NCI-H1105 (cell line): ENCODE data around the gene PDE10A.

ENCODE experiments used
- DNase-seq: peaks from one replicate; lab custom pipeline; 2025; lab: John Stamatoyannopoulos, UW

PDE10A gene

DNA sequence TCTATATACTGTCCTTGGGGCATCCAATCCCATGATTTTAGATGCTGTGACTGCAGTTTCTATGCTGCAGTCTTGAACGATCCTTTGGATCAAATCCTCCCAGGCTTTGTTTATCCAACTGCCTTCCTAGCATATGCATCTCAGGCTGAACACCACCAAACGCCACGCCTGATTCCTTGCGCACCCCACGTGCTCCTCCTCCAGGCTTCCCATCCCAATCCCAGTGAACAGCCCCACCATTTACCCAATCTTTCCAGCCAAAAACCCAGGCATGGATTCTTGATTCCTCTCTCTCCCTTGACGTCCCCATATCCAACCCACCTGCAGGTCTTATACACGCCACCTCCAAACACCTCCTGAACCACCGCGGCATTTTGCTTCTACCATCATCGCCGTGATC lies 7.8 kb downstream of the PDE10A start:
- DNase-seq, result no peak

DNA sequence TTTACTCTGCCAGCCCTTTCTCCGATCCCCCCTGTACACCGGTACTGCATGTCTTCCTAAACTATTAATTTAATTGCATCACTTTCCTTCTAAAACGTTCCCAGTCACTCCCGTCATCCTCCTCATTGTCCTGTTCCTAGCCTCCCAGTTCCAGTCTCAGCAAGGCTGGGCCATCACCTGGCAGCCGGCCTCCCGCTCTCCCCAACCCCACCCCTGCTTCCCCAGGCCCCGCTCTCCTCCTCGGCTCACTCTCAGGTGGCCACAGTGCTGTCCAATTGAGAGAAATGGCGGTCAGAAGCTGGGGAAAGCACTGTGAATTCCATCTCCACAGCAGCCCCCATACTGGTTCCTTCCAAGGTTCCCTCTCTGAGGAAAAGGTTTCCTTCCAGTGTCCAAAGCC lies 8.9 kb downstream of the PDE10A start:
- DNase-seq, result no peak

DNA sequence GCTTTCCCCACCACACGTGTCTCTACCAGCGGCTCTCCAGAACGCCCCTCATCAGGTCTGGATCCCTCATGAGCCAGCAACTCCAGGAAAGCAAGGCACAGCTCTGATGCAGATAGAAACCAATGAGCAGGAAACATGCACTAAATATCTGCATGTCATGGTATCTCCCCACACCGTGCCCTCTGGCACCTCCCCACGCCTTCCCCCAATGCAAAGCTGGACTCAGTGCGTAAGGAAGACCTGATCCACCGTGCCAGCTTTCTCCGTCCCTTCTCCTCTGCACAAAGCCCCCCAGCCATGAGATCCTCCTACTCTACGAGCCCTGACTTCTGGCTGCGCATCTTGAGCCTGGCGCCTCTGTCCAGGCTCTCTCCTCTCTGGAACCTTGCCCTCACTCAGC lies 9.4 kb downstream of the PDE10A start:
- no peak for DNase-seq

DNA sequence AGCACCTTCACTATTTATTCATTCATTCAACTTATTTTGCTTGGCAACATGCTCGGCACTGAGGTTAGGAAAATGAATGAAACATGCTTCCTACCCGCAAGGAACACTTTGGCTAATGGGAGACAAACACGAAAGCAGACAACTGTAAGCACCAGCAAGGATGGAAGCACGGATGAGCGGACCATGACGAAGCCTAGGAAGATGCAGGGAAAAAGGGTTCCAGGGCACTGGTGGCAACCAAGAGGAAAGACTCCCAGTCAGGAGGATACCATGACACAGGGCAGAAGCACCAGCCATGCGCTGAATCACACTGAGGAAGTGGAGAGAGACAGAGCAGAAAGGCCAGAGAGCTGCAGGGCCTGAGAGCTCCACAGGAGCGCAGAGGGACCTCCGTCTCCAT lies 9.8 kb downstream of the PDE10A start:
- DNase-seq, result no peak

DNA sequence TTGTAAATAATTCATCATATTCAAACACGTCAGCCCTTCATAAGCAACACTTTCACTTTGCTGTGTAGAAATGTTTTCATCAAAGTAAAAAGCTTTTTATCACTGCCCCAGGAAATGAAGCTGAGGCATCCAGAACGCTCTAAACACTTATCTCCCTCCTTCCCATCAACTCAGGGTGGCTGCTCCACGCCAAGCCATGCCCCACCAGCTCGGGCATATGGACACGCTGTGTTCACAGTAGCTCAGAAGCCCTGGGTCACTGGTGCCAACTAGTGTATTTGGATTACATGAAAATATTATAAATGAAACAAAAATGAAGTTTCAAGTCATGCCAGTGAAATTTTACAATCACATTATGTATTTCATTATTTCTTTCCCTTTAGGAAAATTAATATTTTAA lies 10.3 kb downstream of the PDE10A start:
- DNase-seq, result no peak

DNA sequence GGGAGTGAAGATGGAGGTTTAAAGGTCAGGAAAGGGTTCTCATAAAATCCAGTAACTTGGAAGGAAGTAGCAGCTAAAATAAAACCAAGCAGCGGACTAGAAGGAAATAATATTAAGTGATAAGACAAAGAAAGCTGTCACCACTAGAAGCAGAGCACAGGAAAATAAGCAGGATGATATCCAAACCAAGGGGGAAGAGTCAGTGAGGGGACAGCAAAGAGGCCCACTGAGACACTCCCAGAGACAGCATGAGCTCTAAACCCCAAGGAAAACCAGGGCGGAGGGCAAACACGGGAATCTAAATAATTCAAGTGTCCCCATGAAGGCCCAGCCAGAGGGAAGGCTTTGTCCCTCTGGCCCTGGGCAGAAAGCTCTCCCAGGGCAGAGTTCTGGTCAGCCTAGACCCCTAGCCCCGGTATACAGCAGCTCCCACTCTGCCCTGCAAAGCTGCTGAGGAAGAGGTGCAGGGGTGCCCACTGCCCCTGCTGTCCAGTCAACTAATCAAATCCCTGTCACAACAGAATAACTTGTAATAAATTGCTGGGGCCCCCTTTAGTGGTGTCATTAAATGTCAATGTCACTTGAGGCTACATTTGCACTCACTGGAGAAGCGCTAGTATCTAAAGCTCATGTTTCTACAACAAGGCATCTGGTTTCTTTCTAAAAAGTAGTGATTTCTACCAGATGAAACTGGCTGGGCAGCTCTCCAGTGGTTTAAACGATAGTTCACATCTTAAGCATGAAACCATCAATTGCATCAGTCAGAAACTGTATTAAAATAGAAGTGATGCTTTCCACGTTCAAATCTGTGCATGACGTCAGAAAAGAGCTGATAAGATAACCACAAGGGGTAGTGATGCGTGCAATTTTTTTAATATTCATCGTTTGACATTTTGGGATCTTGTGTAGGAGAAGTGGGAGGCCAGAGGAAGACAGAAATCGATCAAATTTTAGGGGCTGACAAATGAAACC lies 13.6 kb downstream of the PDE10A start:
- DNase-seq, result no peak

DNA sequence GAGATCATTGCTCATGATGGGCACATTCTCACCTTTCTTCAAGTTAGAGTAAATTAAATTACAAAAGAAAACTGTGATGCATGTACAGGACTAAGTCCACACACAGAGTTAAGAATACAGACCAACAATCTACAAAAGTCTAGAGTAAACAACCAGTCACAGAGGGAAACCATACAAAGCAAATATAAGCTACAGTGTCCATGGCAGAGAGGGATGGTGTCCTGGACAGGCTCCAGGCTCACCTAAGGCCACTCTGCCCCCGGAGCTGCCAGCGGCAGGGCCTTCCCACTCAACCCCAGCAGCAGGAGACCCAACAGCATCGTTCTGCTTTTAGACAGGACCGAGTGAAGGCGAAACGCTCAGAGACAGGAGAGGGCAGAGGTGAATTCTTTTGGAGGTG lies 16.0 kb downstream of the PDE10A start:
- no peak for DNase-seq

DNA sequence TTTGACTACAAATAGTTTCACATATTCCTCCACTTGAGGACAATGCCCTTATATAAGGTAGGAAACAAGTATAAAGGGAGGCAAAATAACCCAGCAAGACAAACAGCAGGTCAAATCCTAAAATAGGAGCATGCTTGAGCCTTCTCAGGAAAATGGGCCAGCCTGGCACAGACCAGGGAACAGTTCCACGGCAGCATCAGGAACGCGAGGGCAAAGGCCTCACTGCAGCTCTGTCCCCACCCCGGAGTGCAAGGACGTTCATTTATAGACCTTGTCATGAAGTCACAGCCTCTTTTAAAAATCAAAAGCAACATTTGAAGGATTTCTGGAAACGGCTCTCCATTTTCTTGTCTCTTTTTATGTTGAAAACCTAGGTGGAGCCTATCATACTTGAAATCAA lies 17.1 kb downstream of the PDE10A start:
- DNase-seq, result no peak

DNA sequence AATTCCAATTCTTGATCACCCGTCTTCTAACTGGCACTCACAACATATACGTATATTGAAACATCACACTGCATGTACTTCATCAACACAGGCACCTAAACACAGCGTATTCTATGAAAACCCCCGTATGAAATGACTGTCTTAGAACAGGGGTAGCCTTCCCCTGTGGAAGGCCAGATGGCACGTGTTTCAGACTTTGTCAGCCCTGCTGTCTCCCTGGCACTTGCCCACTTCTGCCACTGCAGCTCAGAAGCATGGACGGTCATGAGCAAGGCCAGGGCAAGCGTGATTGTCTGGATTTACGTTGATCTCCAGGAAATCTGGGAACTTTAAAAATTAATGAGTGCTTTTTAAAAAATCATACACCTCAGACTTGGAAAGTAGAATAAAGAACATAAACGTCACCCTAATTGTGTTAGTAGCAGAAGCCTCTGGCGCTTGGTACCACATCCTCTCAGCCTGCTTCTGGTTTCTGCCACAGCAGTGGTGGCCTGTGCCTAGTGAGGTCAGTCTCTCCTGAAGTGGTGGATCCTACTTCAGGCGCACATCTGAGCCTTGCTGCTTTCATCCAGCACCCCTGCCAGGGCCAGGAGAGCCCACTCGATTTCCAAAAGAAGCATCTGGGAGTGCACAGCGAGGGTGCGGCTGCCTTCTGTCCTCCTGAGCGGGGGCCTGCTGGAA lies 18.3 kb downstream of the PDE10A start:
- DNase-seq, result no peak

DNA sequence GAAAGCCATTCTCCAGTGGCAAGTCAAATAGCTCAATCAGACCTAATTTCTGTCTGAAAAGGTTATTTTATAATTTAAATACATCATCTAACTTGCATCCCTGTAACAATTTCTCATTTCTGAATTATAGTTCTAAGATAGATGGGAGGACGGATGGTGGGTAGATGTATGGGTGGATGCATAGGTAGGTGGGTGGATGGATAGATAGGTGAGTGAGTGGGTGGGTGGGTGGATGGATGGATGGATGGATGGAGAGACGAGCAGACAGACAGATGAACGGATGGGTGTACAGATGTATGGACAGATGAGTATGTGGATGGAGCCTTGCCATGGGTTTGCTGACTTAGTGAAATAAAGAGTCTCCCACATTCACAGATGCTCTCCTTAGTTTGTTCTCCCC lies 20.0 kb downstream of the PDE10A start:
- DNase-seq, result no peak

DNA sequence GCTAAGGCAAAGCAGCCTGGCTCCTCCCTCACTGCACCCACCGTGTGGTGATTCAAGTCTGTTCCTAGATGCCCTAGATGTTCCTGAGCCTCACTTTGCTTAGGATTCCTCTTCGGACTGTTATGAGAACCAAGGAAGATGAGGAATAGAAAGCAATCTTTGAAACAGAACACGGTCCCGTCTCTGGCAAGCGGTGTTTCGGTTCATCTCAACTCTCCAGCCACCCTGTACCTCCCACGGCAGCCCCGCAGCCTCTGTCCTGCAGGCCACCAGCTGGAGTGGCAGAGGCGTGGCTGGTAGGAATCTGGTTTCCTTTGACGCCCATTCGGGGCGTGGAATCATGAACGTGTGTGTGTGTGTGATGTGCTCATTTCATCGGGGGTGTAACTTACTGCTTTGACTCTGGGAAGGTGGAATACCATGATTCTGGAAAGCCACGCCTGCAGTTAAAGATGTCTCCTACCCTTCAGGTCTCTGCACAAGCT lies 21.3 kb downstream of the PDE10A start:
- DNase-seq, result no peak

DNA sequence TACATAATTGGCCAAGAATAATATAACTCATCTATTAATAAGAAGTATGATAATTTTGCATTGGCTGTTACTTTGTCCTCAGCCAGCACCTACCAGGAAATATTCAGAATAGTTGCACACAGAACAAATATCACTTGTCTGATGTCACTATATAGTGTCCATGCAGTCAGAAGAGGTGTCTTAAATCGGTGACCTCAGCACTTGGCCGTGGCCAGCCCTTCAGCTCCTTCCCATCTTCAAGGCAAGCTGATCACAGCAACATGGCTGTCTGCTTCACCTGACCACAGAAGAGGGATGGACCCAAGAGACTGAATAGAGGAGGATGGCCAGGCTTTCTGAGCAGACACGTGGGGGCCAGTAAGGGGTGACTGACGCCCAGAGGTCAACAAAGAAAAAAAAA lies 22.2 kb downstream of the PDE10A start:
- DNase-seq, result no peak

DNA sequence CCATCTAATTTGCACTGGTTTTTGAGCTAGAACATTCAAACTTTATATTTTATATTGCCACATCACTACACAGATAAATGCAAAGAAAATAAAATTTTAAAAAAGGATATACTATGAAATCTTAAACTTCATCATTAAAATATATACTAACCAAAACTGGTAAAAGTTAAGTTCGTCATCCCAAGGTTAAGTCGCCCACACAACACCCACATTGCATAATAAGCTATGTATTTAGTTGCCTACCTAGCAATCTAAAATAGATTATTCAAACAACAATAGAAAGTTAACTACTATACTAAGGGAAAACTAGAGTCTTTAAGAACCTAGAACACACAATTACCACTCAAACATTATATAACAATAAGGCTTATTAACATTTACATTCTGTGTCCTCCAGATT lies 24.5 kb downstream of the PDE10A start:
- no peak for DNase-seq

DNA sequence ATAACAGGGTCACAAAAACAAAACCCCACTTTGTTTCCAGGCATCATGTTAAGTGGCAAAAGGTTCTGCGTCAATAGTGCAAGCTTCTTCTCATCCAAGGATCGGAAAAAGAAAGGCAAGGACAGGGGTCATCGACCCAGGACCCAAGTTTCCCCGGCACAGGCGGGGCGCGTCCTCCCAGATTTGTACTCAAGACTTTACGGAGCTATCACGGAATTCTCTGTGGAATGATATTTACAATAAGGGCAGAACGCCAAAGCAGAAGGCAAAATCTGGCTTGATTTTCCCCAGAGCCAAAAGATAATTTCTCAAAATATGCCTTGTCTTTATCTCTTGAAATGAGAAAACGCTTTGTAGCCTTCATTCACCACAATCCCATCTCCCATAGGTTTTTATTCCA lies 25.5 kb downstream of the PDE10A start:
- no peak for DNase-seq

DNA sequence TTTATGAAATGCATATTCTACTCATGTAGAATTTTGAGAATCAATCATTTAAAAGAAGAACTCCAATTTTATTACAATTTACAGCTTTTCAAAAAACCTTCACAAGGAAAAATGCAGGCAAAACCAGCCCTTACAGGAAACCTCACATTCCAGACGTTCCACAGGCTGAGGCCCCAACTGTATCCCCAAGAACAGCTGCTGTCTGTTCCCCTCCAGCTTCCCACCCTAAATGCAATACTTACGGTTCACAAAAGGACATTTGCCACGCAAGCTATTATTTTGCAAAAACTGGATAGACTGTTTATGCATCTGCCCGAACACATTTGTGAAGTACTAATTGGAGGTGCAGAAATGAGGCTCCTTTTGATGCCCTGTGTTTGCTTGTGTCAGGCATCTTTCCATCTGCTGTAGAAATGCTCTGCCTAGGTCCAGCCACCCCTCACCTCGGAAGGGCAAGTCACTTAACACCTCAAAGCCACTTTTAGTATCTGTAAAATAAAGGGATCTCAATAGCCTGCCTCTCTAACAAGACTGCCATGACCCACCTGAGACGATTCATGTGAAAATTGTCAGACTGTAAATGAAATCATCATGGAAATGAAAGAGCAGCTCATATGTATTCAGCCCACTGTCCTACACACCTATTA lies 26.5 kb downstream of the PDE10A start:
- no peak for DNase-seq

DNA sequence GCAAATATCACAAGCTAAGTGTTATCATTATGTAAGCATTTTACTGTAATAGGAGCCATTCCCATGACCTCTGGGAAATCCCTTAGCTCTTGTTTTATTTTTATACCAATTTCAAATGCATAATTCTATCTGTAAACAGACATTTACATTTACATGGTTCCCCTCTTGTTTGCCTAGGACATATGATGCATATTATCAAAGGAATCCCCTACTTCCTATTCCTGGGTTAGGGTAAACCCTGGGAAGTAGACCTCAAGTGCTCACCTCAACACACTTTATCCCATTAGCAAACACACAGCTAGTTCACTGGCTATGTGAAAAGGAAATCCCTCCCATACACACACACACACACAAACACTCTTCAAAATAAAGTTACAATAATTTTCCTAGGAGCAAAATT lies 27.1 kb downstream of the PDE10A start:
- no peak for DNase-seq

DNA sequence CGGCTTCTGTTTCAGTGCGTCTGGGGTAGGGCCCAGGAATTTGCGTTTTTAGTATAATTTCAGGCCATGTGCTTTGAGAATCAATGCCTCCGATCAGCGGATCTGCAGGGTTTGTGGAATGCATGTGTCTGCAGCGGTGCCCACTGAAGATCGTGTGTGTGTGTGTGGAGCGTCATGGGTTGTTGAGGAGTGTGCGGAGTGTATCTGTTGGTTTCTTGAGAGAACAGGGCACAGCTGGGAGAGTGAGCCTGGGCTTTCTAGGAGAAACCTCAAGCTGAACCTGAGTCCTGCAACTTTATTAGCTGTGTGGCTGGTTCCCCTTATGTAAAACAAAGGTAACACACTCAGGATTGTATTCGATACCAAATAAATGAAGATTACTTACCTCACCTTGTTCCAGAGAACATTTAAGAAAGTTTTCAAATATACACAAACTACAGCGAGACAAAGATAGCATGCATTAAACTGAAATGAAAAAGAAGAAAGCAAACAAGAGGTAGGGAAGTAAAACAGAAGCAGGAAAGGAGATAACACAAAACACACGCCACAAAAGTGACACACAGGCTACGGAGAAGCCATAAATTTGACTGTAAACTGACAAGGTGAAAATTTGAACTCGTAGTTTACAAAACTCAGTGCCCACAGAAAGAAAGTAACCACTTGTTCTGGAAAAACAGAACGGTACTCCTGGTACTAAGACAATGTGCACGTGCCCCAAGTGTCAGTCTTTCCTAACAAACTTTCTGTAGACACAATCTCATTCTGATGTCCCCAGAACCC lies 28.8 kb downstream of the PDE10A start:
- DNase-seq, result no peak

DNA sequence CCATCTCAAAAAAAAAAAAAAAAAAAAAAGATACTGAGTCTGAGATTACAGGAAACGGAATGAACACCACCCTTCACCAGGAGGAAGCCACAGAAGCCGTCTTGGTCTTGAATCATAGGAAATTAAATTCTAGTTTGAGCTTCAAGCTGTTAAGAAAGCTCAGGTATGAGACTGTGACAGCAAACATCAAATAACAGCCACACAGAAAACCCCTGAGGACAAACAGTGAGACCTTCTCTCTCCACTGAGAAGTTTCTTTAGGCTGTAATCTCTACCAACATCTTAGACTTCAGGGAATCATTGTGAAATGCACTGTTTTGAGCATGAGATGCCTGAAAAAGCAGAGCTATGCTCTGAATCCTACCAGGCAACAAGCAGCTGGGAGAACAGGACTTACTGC lies 30.8 kb downstream of the PDE10A start:
- no peak for DNase-seq

DNA sequence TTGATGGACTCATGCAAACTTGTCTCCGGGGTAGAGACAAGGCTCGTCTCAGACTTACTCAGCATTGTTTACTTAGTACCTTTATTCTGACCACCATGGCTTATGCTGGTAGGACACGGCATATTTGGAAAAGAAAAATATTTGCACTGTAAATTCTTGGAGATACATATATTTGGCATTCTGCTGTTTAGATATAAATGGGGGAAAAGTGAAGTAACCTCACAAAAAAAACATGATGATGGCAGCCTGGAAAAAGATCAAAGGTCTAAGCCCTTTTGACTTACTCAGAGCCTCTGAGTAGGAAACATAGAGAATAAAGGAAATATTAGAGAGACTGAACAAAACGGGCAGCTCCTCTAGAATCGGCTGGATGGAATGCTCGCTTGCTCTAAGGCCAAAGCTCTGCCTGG lies 32.5 kb downstream of the PDE10A start:
- no peak for DNase-seq

DNA sequence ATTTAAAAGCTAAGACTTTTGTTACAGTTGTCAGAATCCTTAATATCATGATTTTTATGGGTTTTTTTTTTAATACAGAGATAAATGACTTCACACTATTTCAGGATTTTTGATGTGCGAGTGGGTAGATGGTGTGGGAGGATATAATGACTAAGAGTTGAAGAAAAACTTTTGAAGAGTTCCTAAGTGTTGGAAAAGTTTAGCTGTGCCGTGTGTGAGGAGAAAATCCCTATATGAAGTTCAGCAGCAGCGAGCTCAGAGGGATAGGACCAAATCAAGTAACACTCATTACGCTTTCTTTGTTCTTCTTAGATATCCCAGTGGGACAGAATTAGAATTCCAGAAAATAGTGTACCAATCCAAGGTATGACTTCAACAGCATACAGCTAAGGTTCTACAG lies 34.1 kb downstream of the PDE10A start:
- no peak for DNase-seq

DNA sequence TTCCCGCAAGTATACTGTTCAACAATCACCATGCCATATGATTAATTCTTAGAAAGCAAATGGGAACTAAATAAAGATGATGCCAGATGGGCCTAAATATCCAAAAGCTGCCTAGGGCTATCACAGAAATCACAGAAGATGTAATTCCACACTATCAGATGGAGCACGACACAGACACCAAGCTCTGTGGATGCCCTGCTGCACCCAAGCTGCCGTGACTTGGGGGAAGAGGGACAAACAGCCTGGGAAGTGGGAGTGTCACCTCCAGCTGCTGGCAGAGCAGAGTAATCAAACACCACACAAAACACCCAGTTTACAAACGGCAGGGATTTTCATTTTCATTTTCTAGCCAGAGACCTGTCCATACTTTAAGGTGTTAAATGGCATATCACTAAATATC lies 35.7 kb downstream of the PDE10A start:
- DNase-seq, result no peak

DNA sequence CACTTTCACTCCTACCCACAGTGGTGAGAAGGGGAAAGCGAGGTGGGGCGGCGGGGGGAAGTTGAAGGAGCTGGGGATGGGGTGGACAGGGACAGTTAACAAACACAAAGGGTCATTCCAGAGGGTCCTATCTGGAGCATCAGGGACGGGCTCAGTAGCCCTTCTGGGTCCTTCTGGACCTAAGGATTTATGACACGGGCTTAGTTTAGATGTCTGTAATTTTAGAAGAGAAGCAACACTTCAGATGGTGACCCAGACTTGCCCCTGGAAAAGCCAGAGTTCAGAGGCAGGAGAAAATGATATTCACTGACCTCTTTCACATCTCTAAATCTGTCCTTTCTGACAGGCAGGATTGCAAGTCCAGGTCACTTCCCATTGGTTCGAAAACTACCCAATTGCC lies 36.3 kb downstream of the PDE10A start:
- DNase-seq, result no peak
